Suprapubic skin (tissue), 4 donors: ENCODE results near the gene UGT1A7.

ENCODE experiments used
- CTCF ChIP-seq, 2 donors: fragments of 200-600 bp in 1 of 2; fragments of 450-650 bp in 1 of 2; sonication (generic) in 1 of 2; IDR thresholded peaks; one replicate each; pipeline ENCODE4 v1.5.1; 2016 to 2019; ENCODE audit warnings: antibody characterized with exemption in 2 of 2, mild to moderate bottlenecking in 1 of 2, moderate library complexity in 1 of 2
- POLR2A ChIP-seq, 2 donors: fragments of 450-650 bp; IDR thresholded peaks; one replicate each; pipeline ENCODE4 v1.6.1; 2017; ENCODE audit warnings: antibody characterized with exemption in 2 of 2, mild to moderate bottlenecking in 2 of 2, moderate library complexity in 2 of 2
- POLR2AphosphoS5 ChIP-seq, 3 donors: sonication (generic); formaldehyde crosslinking; IDR thresholded peaks; one replicate each; pipeline ENCODE4 v1.6.1; 2017; ENCODE audit warnings: antibody characterized with exemption in 3 of 3

GRCh38 chr2:233811087-233811486 is 129.4 kb downstream of the UGT1A7 start:
- no peak for TF ChIP-seq CTCF (IDR thresholded peaks at IDR 0.05)
- no peak for TF ChIP-seq POLR2A (IDR thresholded peaks at IDR 0.05)
- TF ChIP-seq POLR2AphosphoS5 (IDR thresholded peaks at IDR 0.05), result no peak
